Keratinocyte (primary cell): ENCODE results near the gene LRRC18. TPM values are rescaled to one million over a fixed set of nuclear protein-coding genes. Genes with fewer than 3 reads are reported as not detected.

Source experiments
- DNase-seq: peaks from one replicate; pipeline ENCODE4 v3.0.0-alpha.2; 2011; ENCODE audit warnings: low read depth, missing footprints, low spot score
- FAIRE-seq: peaks from 2 replicates; lab custom pipeline; 2011; peaks lifted over from hg19 to GRCh38; lab: Jason Lieb, UNC
- H2AFZ ChIP-seq: 2 replicates; pipeline ENCODE4 v1.6.0; 2012; ENCODE audit warnings: low read length, control low read depth, inconsistent platforms; ENCODE audit not compliant: control insufficient read depth
- H3K27ac ChIP-seq: 2 replicates; pipeline ENCODE4 v1.5.1; 2011; ENCODE audit warnings: low read length; ENCODE audit not compliant: control insufficient read depth, insufficient read depth
- H3K27me3 ChIP-seq: 3 replicates; pipeline ENCODE4 v1.6.0; 2011; ENCODE audit warnings: low read length; ENCODE audit not compliant: control insufficient read depth, insufficient read depth; ENCODE audit errors: extremely low read depth
- H3K36me3 ChIP-seq, 2 experiments: 2 replicates in 1 of 2; 3 replicates in 1 of 2; pipeline ENCODE4 v1.5.1; 2011; ENCODE audit warnings: low read length in 2 of 2, mild to moderate bottlenecking in 1 of 2; ENCODE audit not compliant: control insufficient read depth in 2 of 2, insufficient read depth in 2 of 2; ENCODE audit errors: extremely low read depth in 1 of 2
- H3K4me1 ChIP-seq: 3 replicates; pipeline ENCODE4 v1.5.1; 2011; ENCODE audit warnings: low read length; ENCODE audit not compliant: control insufficient read depth, insufficient read depth; ENCODE audit errors: extremely low read depth
- H3K4me2 ChIP-seq: 3 replicates; pipeline ENCODE4 v1.6.0; 2011; ENCODE audit warnings: low read depth, low read length; ENCODE audit not compliant: control insufficient read depth, insufficient read depth; ENCODE audit errors: extremely low read depth
- H3K4me3 ChIP-seq, 3 experiments: fragments of 200-600 bp in 1 of 3; sonication (generic) in 1 of 3; 2 replicates in 2 of 3; 3 replicates in 1 of 3; pipeline ENCODE4 v1.5.1; 2011 to 2016; ENCODE audit warnings: low read length in 3 of 3, mild to moderate bottlenecking in 3 of 3, control low read depth in 2 of 3, inconsistent platforms in 1 of 3, low read depth in 1 of 3, mixed read lengths in 1 of 3, mixed run types in 1 of 3, moderate library complexity in 1 of 3; ENCODE audit not compliant: control insufficient read depth in 2 of 3, insufficient read depth in 2 of 3; ENCODE audit errors: extremely low read depth in 1 of 3
- H3K79me2 ChIP-seq: 2 replicates; pipeline ENCODE4 v1.6.0; 2012; ENCODE audit warnings: low read length; ENCODE audit not compliant: control insufficient read depth, insufficient read depth
- H3K9ac ChIP-seq: 3 replicates; pipeline ENCODE4 v1.6.0; 2011; ENCODE audit warnings: low read length; ENCODE audit not compliant: control insufficient read depth, insufficient read depth; ENCODE audit errors: extremely low read depth
- H3K9me1 ChIP-seq: 3 replicates; pipeline ENCODE4 v1.6.0; 2011; ENCODE audit warnings: low read length; ENCODE audit not compliant: control insufficient read depth, insufficient read depth; ENCODE audit errors: extremely low read depth
- H3K9me3 ChIP-seq: 2 replicates; pipeline ENCODE4 v1.5.1; 2012; ENCODE audit warnings: low read depth, low read length; ENCODE audit not compliant: control insufficient read depth
- H4K20me1 ChIP-seq: 3 replicates; pipeline ENCODE4 v1.6.0; 2011; ENCODE audit warnings: low read length; ENCODE audit not compliant: control insufficient read depth, insufficient read depth; ENCODE audit errors: extremely low read depth
- CTCF ChIP-seq, 3 experiments: IDR thresholded peaks in 1 of 3; conservative IDR thresholded peaks in 1 of 3; optimal IDR thresholded peaks in 1 of 3; 2 replicates in 2 of 3; 3 replicates in 1 of 3; pipeline versions ENCODE3 to v1.5.1; 2011; ENCODE audit warnings: low read length in 3 of 3, mild to moderate bottlenecking in 3 of 3, moderate library complexity in 2 of 3, control low read depth in 1 of 3, inconsistent platforms in 1 of 3; ENCODE audit not compliant: insufficient read depth in 2 of 3; ENCODE audit errors: extremely low read depth in 1 of 3
- EZH2 ChIP-seq: IDR thresholded peaks from one replicate; pipeline ENCODE4 v1.6.1; 2012; ENCODE audit warnings: inconsistent platforms, mild to moderate bottlenecking, low read length, moderate library complexity
- dilution Hi-C: fragments of 300-500 bp; cut with MboI; formaldehyde crosslinking; loops from one replicate; pipeline ENCODE4 v1.7.0; 2020; ENCODE audit warnings: low sequenced_read_pairs; ENCODE audit not compliant: extremely low pct_ligation_motif_present
- polyA plus RNA-seq, 5 experiments: library from polyadenylated mRNA; depleted of rRNA in 3 of 5; stranded (reverse) in 3 of 5; stranded (forward) in 1 of 5; unstranded in 1 of 5; fragments of >200 nt; gene quantifications; 1 replicate in 1 of 5; 2 replicates in 3 of 5; 3 replicates in 1 of 5; pipeline versions ENCODE4 v1.2.1 to v1.2.3, GENCODE V29; 2011 to 2012; ENCODE audit warnings: missing spikeins in 2 of 5, low read depth in 1 of 5, low replicate concordance in 1 of 5

The LRRC18 gene
- polyA plus RNA-seq, 1 donor (not counting 4 experiments of a cell fraction or from before 2014, with no cell fraction given): not detected

DNA sequence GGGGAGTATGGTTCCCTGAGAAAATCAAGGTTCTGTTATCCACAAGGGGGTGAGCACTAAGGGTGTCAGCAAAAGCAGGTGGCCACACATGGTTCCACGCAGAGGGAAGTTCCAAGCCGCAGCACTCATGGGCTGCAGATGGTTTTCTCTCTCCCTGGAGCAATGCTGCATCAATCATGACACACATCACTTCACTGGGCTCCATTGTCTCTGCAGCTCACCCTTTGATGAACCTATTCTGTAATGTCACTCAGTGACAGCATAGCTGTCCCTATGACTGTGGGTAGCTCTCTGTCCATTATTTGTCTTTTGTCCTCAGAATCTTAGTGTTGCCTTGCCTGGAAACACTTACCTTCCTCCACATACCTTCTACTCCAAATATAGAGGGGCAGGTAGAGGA lies 34.8 kb downstream of the LRRC18 start:
- Histone ChIP-seq H3K36me3 (no peaks in the 10 kb centered on the region), H3K4me3 (no peak overlapping the region), H3K9me3 (no peaks in the 10 kb centered on the region), H3K27ac (no peak overlapping the region), H3K9ac (no peak overlapping the region), H3K4me1 (no peaks in the 10 kb centered on the region), H3K27me3 (no peaks in the 10 kb centered on the region), H3K4me2 (no peak overlapping the region), H3K79me2 (no peaks in the 10 kb centered on the region), H4K20me1 (no peaks in the 10 kb centered on the region), H2AFZ (no peak overlapping the region), H3K9me1 (no peaks in the 10 kb centered on the region)
- TF ChIP-seq EZH2 (no peak), CTCF (optimal IDR thresholded peaks at IDR 0.05 in 1 of 3, IDR thresholded peaks at IDR 0.05 in 1 of 3, conservative IDR thresholded peaks at IDR 0.05 in 1 of 3; ENCODE audit: extremely low read depth in 1 of 3, insufficient read depth in 2 of 3, low read length in 3 of 3) (no peak)
- DNase-seq: no peak
- FAIRE-seq: no peak
- dilution Hi-C loops: no loop called here

GRCh38 chr10:48903151-48903550 lies 36.5 kb downstream of the LRRC18 start:
- no peak overlapping the region for H3K4me3 ChIP-seq
- no peaks in the 10 kb centered on the region for H3K9me1 ChIP-seq
- no peaks in the 10 kb centered on the region for H3K9me3 ChIP-seq
- DNase-seq: no peak
- H2AFZ ChIP-seq: no peak overlapping the region
- no peak overlapping the region for H3K9ac ChIP-seq
- no peaks in the 10 kb centered on the region for H3K36me3 ChIP-seq
- TF ChIP-seq CTCF (optimal IDR thresholded peaks at IDR 0.05 in 1 of 3, IDR thresholded peaks at IDR 0.05 in 1 of 3, conservative IDR thresholded peaks at IDR 0.05 in 1 of 3; ENCODE audit: extremely low read depth in 1 of 3, insufficient read depth in 2 of 3, low read length in 3 of 3): no peak
- no peak for TF ChIP-seq EZH2
- no peak for FAIRE-seq
- H4K20me1 ChIP-seq: no peaks in the 10 kb centered on the region
- H3K79me2 ChIP-seq: no peaks in the 10 kb centered on the region
- dilution Hi-C loops: no loop called here
- no peaks in the 10 kb centered on the region for H3K4me1 ChIP-seq
- no peak overlapping the region for H3K27ac ChIP-seq
- H3K27me3 ChIP-seq: no peaks in the 10 kb centered on the region
- H3K4me2 ChIP-seq: no peak overlapping the region
